WERI-Rb-1 (cell line): Measurements from ENCODE around the gene PRICKLE4.

ENCODE experiments used
- DNase-seq: peaks from one replicate; pipeline ENCODE4 v3.0.0-alpha.2; 2020
- H3K27ac ChIP-seq: fragments of 250-450 bp; sonication (Bioruptor Pico); 2 replicates; pipeline ENCODE4 v1.5.1; 2020; ENCODE audit warnings: mild to moderate bottlenecking, moderate library complexity
- H3K27me3 ChIP-seq: fragments of 250-450 bp; sonication (Bioruptor Pico); 2 replicates; pipeline ENCODE4 v1.5.1; 2021; ENCODE audit warnings: mild to moderate bottlenecking, low read depth, moderate library complexity; ENCODE audit not compliant: insufficient read depth, severe bottlenecking
- H3K36me3 ChIP-seq: fragments of 250-450 bp; sonication (Bioruptor Pico); 2 replicates; pipeline ENCODE4 v1.5.1; 2020; ENCODE audit warnings: mild to moderate bottlenecking, moderate library complexity
- H3K4me3 ChIP-seq: 2 replicates; pipeline ENCODE4 v1.5.1; 2011; ENCODE audit warnings: low read depth, mild to moderate bottlenecking, control low read depth, low read length
- H3K9me3 ChIP-seq: fragments of 250-450 bp; sonication (Bioruptor Pico); 2 replicates; pipeline ENCODE4 v1.5.1; 2021; ENCODE audit warnings: mild to moderate bottlenecking, moderate library complexity; ENCODE audit not compliant: severe bottlenecking
- CTCF ChIP-seq: IDR thresholded peaks from 2 replicates; pipeline ENCODE4 v1.5.1; 2011; ENCODE audit warnings: low read depth, mild to moderate bottlenecking, control low read depth, inconsistent platforms, low read length

The PRICKLE4 gene

GRCh38 chr6:41786451-41787218 is 6.1 kb downstream of the PRICKLE4 start:
- DNase-seq, result peak; percentile 93
- peak; percentile 90 for TF ChIP-seq CTCF
- H3K27ac ChIP-seq, result peak overlapping the region; percentile 90

DNA sequence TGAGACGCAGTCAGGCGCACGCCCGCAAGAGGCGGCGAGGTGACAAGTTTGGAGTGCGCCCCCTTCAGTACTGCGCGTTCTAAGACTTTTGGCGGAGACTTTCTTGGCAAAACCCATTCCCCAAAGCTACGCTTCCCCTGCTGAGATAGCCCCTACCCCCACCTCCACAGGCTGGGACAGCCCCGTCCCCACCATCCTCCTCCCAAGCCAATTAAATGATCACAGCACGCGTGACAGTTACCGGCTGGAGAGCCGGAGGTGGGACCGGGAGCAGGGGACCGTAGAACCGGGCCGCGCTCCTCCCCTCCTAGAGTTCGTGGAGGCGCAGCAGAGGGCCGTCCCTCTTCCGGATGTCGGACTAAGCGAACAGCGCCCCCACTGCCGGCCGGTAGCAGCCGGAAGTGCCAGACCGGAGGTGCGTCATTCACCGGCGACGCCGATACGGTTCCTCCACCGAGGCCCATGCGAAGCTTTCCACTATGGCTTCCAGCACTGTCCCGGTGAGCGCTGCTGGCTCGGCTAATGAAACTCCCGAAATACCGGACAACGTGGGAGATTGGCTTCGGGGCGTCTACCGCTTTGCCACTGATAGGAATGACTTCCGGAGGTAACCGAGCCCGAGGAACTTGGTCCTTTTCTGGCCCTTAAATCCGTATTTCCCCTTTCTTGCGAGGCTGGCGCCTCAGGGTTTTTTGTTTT is 6.8 kb downstream of the PRICKLE4 start, which contains the start of gene TOMM6:
TOMM6 (plus strand) TSS at position 476 of the 699 bp plus-strand sequence; CDS start at position 480, 4 bp downstream.
- DNase-seq, result peak; percentile 99
- no peaks in the 10 kb centered on the region for H3K9me3 ChIP-seq
- peak within 1 kb of the TSS; percentile 97 for H3K4me3 ChIP-seq
- H3K36me3 ChIP-seq, result peaks cover 43% of the 10 kb centered on the region
- H3K27me3 ChIP-seq, result no peaks in the 10 kb centered on the region
- peak within 1 kb of the TSS; percentile 90 for H3K27ac ChIP-seq
- peak; percentile 98 for TF ChIP-seq CTCF

More at GRCh38 chr6:41786451-41787218, 6.1 kb downstream of the PRICKLE4 start:
- Histone ChIP-seq H3K4me3 (peak overlapping the region; percentile 97), H3K9me3 (no peaks in the 10 kb centered on the region), H3K36me3 (peaks cover 36% of the 10 kb centered on the region), H3K27me3 (no peaks in the 10 kb centered on the region)

DNA sequence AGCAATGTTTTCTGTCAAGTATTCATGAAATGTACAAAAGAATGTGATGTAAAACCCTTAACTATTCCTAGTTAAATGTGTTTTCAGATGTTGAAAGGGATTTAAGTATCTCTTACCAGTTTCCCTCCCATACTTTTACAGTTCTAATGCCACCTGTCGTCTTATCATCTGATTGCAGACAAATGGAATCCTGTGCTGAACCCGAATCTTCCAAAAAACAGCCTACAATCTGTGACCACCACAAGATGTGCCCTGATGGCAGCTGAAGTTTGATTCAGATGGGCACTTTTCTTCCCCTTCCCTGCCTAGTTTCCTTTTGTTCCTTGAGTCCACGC is 8.8 kb downstream of the PRICKLE4 start:
- Histone ChIP-seq H3K27me3 (no peaks in the 10 kb centered on the region), H3K4me3 (no peak overlapping the region), H3K9me3 (no peaks in the 10 kb centered on the region), H3K36me3 (peaks cover 60% of the 10 kb centered on the region), H3K27ac (no peak overlapping the region)
- no peak for DNase-seq
- no peak for TF ChIP-seq CTCF

DNA sequence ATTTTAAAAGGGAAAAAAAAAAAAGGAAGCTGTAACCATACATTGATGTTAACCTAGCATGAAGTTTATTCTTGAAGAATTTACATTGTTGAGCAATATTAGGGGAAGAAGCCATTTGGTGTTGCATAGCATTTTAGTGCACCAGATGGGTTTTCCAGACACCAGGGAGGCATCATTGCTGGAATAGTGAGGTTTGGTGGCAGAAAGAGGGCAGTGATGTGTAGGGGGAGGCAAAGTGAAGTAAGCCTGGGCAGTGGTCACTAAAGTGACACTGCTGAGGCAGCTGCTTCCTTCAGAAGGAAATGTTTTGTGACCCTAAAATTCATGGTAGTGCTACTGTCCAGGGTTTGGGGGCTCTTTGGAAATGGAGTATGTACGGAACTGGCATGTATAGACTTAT is 9.5 kb downstream of the PRICKLE4 start:
- DNase-seq, result no peak
- no peak overlapping the region for H3K27ac ChIP-seq
- H3K27me3 ChIP-seq, result no peaks in the 10 kb centered on the region
- H3K9me3 ChIP-seq, result no peaks in the 10 kb centered on the region
- H3K36me3 ChIP-seq, result peaks cover 67% of the 10 kb centered on the region
- no peak overlapping the region for H3K4me3 ChIP-seq
- TF ChIP-seq CTCF, result no peak

- no peaks in the 10 kb centered on the region for H3K27me3 ChIP-seq
- H3K36me3 ChIP-seq, result peaks cover 80% of the 10 kb centered on the region
- H3K9me3 ChIP-seq, result no peaks in the 10 kb centered on the region
- TF ChIP-seq CTCF, result no peak
- no peak for DNase-seq
- H3K4me3 ChIP-seq, result no peak overlapping the region
- no peak overlapping the region for H3K27ac ChIP-seq
Observed at GRCh38 chr6:41791305-41791704, 10.7 kb downstream of the PRICKLE4 start.
